Dendritic cell treated with granulocyte-macrophage colony-stimulating factor and Interleukin-4, amounts not matched to agents 40 ng/mL and 50 ng/mL, for 4 days (primary cell): ENCODE data around the gene NLGN1.

Source experiments
- H3K27ac Mint-ChIP-seq: one replicate; pipeline ENCODE4 v1.8.0; 2022; ENCODE audit warnings: mild to moderate bottlenecking, mixed read lengths
- H3K27me3 Mint-ChIP-seq: one replicate; pipeline ENCODE4 v1.8.0; 2022; ENCODE audit warnings: mild to moderate bottlenecking, mixed read lengths
- H3K36me3 Mint-ChIP-seq: one replicate; pipeline ENCODE4 v1.8.0; 2022; ENCODE audit warnings: low read depth, mixed read lengths
- H3K4me1 Mint-ChIP-seq: one replicate; pipeline ENCODE4 v1.8.0; 2022; ENCODE audit warnings: low read depth, mixed read lengths
- H3K4me3 Mint-ChIP-seq: one replicate; pipeline ENCODE4 v1.8.0; 2022; ENCODE audit warnings: mild to moderate bottlenecking, moderate library complexity, mixed read lengths
- H3K9me3 Mint-ChIP-seq: one replicate; pipeline ENCODE4 v1.8.0; 2022; ENCODE audit warnings: mixed read lengths
- intact Hi-C: fragments of 100-400 bp; cut with micrococcal nuclease; formaldehyde crosslinking; loops from one replicate; pipeline ENCODE4 v1.15.0; 2022

NLGN1 gene

GRCh38 chr3:174242311-174243041 lies 844.9 kb downstream of the NLGN1 start:
- Mint-ChIP-seq H3K27ac (no peak overlapping the region), H3K9me3 (no peaks in the 10 kb centered on the region), H3K27me3 (no peaks in the 10 kb centered on the region), H3K36me3 (no peaks in the 10 kb centered on the region), H3K4me1 (no peaks in the 10 kb centered on the region), H3K4me3 (no peak overlapping the region)
- intact Hi-C loops: no loop called here

DNA sequence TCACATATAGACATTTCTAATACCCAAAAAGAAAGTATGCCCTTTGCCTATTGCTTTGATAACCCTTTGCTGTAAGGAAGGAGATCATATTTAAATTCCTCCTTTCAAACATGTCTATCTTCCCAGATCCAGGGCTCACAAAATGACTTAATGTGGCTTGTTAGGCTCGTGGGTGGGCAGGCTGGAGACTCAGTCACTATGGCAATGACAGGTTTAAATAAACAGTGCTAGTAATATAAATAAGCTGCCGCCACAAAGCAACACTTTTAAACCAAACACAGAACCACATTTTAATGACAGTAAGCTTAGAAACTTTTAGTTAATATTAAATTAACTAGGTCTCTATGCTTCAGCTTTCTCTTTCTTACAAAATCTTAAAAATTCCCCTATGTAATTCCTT lies 845.6 kb downstream of the NLGN1 start:
- H3K36me3 Mint-ChIP-seq: no peaks in the 10 kb centered on the region
- H3K4me1 Mint-ChIP-seq: no peaks in the 10 kb centered on the region
- no peaks in the 10 kb centered on the region for H3K27me3 Mint-ChIP-seq
- intact Hi-C loops: no loop called here
- H3K4me3 Mint-ChIP-seq: no peak overlapping the region
- H3K9me3 Mint-ChIP-seq: no peaks in the 10 kb centered on the region
- no peak overlapping the region for H3K27ac Mint-ChIP-seq

GRCh38 chr3:174247687-174248152 lies 850.2 kb downstream of the NLGN1 start:
- H3K4me1 Mint-ChIP-seq: no peaks in the 10 kb centered on the region
- intact Hi-C loops: no loop called here
- H3K27me3 Mint-ChIP-seq: no peaks in the 10 kb centered on the region
- no peaks in the 10 kb centered on the region for H3K36me3 Mint-ChIP-seq
- H3K9me3 Mint-ChIP-seq: no peaks in the 10 kb centered on the region
- no peak overlapping the region for H3K4me3 Mint-ChIP-seq
- H3K27ac Mint-ChIP-seq: no peak overlapping the region

GRCh38 chr3:174251681-174252080 lies 854.1 kb downstream of the NLGN1 start:
- Mint-ChIP-seq H3K27ac (no peak overlapping the region), H3K27me3 (no peaks in the 10 kb centered on the region), H3K36me3 (no peaks in the 10 kb centered on the region), H3K9me3 (no peaks in the 10 kb centered on the region), H3K4me3 (no peak overlapping the region), H3K4me1 (no peaks in the 10 kb centered on the region)
- intact Hi-C loops: no loop called here

DNA sequence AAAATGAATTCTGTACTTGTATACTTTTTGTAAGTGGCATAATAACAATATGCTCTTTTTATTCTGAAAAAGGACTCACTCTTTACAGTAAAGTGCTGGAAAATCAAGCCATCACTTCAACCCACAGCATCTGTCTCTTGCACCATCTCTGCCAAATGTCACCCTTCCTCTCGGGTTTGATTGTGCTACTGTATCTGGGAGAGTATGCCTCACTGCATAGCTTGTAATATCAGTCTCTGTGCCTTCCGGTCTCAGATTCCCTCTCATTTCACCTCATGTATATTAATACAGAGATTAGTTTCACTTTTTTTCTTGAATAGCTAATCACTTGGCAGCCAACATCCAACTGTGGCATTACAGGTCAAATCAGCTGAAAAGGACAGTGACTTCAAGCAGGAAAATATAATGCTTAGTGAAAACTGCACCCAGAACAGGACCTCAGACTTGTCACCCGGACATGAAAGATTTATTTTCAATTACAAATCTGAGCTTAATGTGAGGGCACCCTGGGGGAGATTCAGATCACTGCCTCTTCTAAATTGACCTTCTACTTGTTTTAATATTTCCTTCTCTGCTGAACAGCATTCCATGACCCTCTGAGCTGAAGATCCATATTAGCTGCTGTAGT lies 855.8 kb downstream of the NLGN1 start:
- Mint-ChIP-seq H3K4me1 (no peaks in the 10 kb centered on the region), H3K36me3 (no peaks in the 10 kb centered on the region), H3K9me3 (peaks cover 1% of the 10 kb centered on the region), H3K27ac (no peak overlapping the region), H3K27me3 (no peaks in the 10 kb centered on the region), H3K4me3 (no peak overlapping the region)
- intact Hi-C loops: no loop called here

DNA sequence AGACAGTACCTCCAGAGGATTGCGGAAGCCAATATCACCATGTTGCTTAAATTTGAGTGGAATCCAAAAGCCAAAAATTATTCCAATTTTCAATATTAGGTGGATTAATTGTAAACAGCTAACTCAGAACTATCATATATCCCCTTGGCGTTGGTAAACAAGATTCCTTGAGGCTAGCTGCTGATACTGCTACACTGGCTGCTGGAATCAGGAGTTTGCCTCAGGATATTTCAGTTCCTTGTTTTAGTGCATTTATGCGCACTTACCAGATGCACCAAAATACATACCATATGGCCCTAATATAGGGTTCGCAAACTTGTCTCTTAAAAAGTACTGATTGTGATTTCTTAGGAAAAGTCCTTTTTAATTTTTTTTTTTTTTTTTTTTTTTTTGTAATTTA lies 856.4 kb downstream of the NLGN1 start:
- Mint-ChIP-seq H3K27ac (no peak overlapping the region), H3K36me3 (no peaks in the 10 kb centered on the region), H3K4me3 (no peak overlapping the region), H3K4me1 (no peaks in the 10 kb centered on the region), H3K27me3 (no peaks in the 10 kb centered on the region), H3K9me3 (peaks cover 8% of the 10 kb centered on the region)
- intact Hi-C loops: no loop called here

GRCh38 chr3:174255454-174255853 lies 857.9 kb downstream of the NLGN1 start:
- Mint-ChIP-seq H3K27me3 (no peaks in the 10 kb centered on the region), H3K4me3 (no peak overlapping the region), H3K36me3 (no peaks in the 10 kb centered on the region), H3K27ac (no peak overlapping the region), H3K9me3 (peaks cover 9% of the 10 kb centered on the region), H3K4me1 (no peaks in the 10 kb centered on the region)
- intact Hi-C loops: no loop called here

GRCh38 chr3:174266476-174266875 lies 868.9 kb downstream of the NLGN1 start:
- Mint-ChIP-seq H3K9me3 (no peaks in the 10 kb centered on the region), H3K27me3 (no peaks in the 10 kb centered on the region), H3K4me1 (no peaks in the 10 kb centered on the region), H3K27ac (no peak overlapping the region), H3K36me3 (no peaks in the 10 kb centered on the region), H3K4me3 (no peak overlapping the region)
- intact Hi-C loops: no loop called here

GRCh38 chr3:174268061-174268460 lies 870.5 kb downstream of the NLGN1 start:
- H3K4me3 Mint-ChIP-seq: no peak overlapping the region
- H3K27me3 Mint-ChIP-seq: no peaks in the 10 kb centered on the region
- H3K4me1 Mint-ChIP-seq: no peaks in the 10 kb centered on the region
- H3K36me3 Mint-ChIP-seq: no peaks in the 10 kb centered on the region
- no peak overlapping the region for H3K27ac Mint-ChIP-seq
- intact Hi-C loops: no loop called here
- no peaks in the 10 kb centered on the region for H3K9me3 Mint-ChIP-seq

DNA sequence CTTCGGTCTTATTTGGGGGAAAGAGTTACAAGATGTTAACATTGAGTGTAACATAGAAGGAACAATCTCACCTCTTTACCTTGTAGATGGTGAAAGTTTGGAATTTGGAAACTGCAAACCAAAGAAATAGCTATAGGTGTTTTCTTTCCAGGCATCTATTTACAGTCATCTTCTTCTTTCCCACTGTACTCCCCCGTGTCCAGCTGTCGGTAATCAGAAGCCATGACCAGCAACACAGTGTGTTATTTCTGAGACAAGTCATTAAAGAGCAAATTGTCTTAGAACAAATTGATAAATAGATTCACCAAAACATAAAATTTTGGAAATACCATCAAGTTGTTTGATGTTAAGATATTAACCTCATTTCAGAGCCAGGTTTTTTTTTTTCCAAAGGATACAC lies 871.0 kb downstream of the NLGN1 start:
- H3K36me3 Mint-ChIP-seq: no peaks in the 10 kb centered on the region
- intact Hi-C loops: no loop called here
- no peaks in the 10 kb centered on the region for H3K9me3 Mint-ChIP-seq
- no peak overlapping the region for H3K27ac Mint-ChIP-seq
- H3K4me3 Mint-ChIP-seq: no peak overlapping the region
- H3K27me3 Mint-ChIP-seq: no peaks in the 10 kb centered on the region
- no peaks in the 10 kb centered on the region for H3K4me1 Mint-ChIP-seq

GRCh38 chr3:174270841-174271240 lies 873.3 kb downstream of the NLGN1 start:
- Mint-ChIP-seq H3K36me3 (no peaks in the 10 kb centered on the region), H3K4me1 (no peaks in the 10 kb centered on the region), H3K9me3 (no peaks in the 10 kb centered on the region), H3K27me3 (no peaks in the 10 kb centered on the region), H3K4me3 (no peak overlapping the region), H3K27ac (no peak overlapping the region)
- intact Hi-C loops: no loop called here

- H3K4me1 Mint-ChIP-seq: no peaks in the 10 kb centered on the region
- no peaks in the 10 kb centered on the region for H3K9me3 Mint-ChIP-seq
- H3K27ac Mint-ChIP-seq: no peak overlapping the region
- intact Hi-C loops: no loop called here
- no peaks in the 10 kb centered on the region for H3K27me3 Mint-ChIP-seq
- H3K36me3 Mint-ChIP-seq: no peaks in the 10 kb centered on the region
- no peak overlapping the region for H3K4me3 Mint-ChIP-seq
Measured at GRCh38 chr3:174275336-174275735, 877.8 kb downstream of the NLGN1 start.

DNA sequence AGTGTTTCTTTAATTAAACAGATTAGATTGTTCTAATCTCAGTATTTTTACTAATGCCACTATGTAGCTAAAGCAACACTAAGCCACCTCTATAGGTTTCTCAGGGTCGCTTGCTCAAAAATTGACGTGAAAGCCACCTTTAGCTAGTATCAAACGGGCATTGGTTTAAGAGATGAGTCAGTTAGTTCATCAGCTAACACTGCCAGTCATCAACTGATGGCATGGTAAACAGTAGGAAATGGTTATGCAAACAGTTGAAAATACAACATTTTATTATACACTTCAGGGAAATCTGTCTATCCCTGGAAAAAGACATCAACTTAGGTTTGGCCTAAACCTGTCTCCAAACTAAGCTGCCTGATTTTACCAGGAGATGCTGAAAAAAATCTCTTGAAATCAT lies 879.3 kb downstream of the NLGN1 start:
- Mint-ChIP-seq H3K4me1 (no peaks in the 10 kb centered on the region), H3K27ac (no peak overlapping the region), H3K36me3 (no peaks in the 10 kb centered on the region), H3K4me3 (no peak overlapping the region), H3K27me3 (no peaks in the 10 kb centered on the region), H3K9me3 (no peaks in the 10 kb centered on the region)
- intact Hi-C loops: no loop called here

DNA sequence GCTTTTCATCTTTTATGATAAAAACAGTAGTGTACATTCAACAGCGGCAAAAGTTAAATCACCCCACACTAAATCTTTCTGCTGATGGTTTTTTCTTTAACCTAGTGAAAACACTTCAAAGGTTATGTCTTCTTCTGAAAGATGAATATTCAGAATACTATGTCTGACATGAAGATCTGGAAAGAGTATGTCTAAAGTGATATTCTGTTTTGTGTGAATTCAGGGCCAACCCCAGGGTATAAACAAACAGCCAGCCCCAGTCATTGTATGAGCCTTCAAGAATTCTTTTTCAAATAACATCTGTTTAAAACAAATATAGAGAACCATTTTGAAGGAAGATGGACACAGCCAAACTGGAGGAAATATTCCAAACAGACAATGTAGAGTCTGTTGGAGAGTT lies 880.5 kb downstream of the NLGN1 start:
- no peak overlapping the region for H3K27ac Mint-ChIP-seq
- H3K36me3 Mint-ChIP-seq: no peaks in the 10 kb centered on the region
- H3K27me3 Mint-ChIP-seq: no peaks in the 10 kb centered on the region
- no peaks in the 10 kb centered on the region for H3K4me1 Mint-ChIP-seq
- no peak overlapping the region for H3K4me3 Mint-ChIP-seq
- H3K9me3 Mint-ChIP-seq: no peaks in the 10 kb centered on the region
- intact Hi-C loops: no loop called here

GRCh38 chr3:174280186-174280585 lies 882.6 kb downstream of the NLGN1 start:
- no peaks in the 10 kb centered on the region for H3K4me1 Mint-ChIP-seq
- no peaks in the 10 kb centered on the region for H3K27me3 Mint-ChIP-seq
- no peak overlapping the region for H3K27ac Mint-ChIP-seq
- H3K36me3 Mint-ChIP-seq: no peaks in the 10 kb centered on the region
- H3K4me3 Mint-ChIP-seq: no peak overlapping the region
- intact Hi-C loops: no loop called here
- H3K9me3 Mint-ChIP-seq: no peaks in the 10 kb centered on the region
